ENCODE measurements around the gene HJV. TPM values are rescaled to one million over a fixed set of nuclear protein-coding genes. Genes with fewer than 3 reads are reported as not detected.

HJV gene
- not detected in 2 replicates for polyA plus RNA-seq

GRCh38 chr1:146021622-146022402 is at the start of gene HJV:
Gene HJV (minus strand): TSS chr1:146021735. CDS start chr1:146020231, 1,504 bp downstream.

GRCh38 chr1:145996433-145997015 is 25.0 kb downstream of the HJV start, which contains the start of gene TXNIP:
Gene TXNIP (minus strand): TSS chr1:145996579. CDS start chr1:145996266, 313 bp downstream.

Other genes starting within 250 kb of the HJV start
- 23.5 and 29.4 TPM in 2 replicates for gene RNF115, start 197.6 kb downstream of the HJV start, polyA plus RNA-seq
- 19.4 and 20.0 TPM in 2 replicates for gene POLR3C, start 197.5 kb downstream of the HJV start, polyA plus RNA-seq
- gene NUDT17, start 176.1 kb downstream of the HJV start, polyA plus RNA-seq: 3.6 and 6.9 TPM in 2 replicates
- 3.3 and 4.2 TPM in 2 replicates for gene PIAS3, start 162.7 kb downstream of the HJV start, polyA plus RNA-seq
- gene ANKRD35, start 135.9 kb downstream of the HJV start, polyA plus RNA-seq: 0.39 and 0.78 TPM in 2 replicates
- not detected in 2 replicates for gene ITGA10, start 111.7 kb downstream of the HJV start, polyA plus RNA-seq
- 32.0 and 43.8 TPM in 2 replicates for gene PEX11B, start 103.0 kb downstream of the HJV start, polyA plus RNA-seq
- gene RBM8A, start 94.3 kb downstream of the HJV start, polyA plus RNA-seq: 152 and 224 TPM in 2 replicates
- gene LIX1L, start 63.7 kb downstream of the HJV start, polyA plus RNA-seq: 3.5 and 4.9 TPM in 2 replicates
- 8.1 and 10.7 TPM in 2 replicates for gene ANKRD34A, start 57.2 kb downstream of the HJV start, polyA plus RNA-seq
- gene POLR3GL, start 57.0 kb downstream of the HJV start, polyA plus RNA-seq: 3.6 and 11.6 TPM in 2 replicates
- 3.5 TPM in 2 replicates for gene TXNIP, start 25.2 kb downstream of the HJV start, polyA plus RNA-seq
- 0.46 and 0.77 TPM in 2 replicates for gene NBPF10, start 123.1 kb upstream of the HJV start, polyA plus RNA-seq
- gene NOTCH2NLA, start 207.3 kb upstream of the HJV start, polyA plus RNA-seq: 16.2 and 24.2 TPM in 2 replicates